Astrocyte (in vitro differentiated cells and primary cell): Measurements from ENCODE around the gene CDC14B. TPM values are rescaled to one million over a fixed set of nuclear protein-coding genes. Genes with fewer than 3 reads are reported as not detected.

Source experiments
- DNase-seq: peaks from one replicate; pipeline ENCODE4 v3.0.0-alpha.2; 2010; ENCODE audit warnings: low read depth
- FAIRE-seq: peaks from 2 replicates; lab custom pipeline; 2011; peaks lifted over from hg19 to GRCh38; lab: Jason Lieb, UNC
- H2AFZ ChIP-seq: 2 replicates; pipeline ENCODE4 v1.6.0; 2012; ENCODE audit warnings: low read depth, low read length, inconsistent platforms
- H3K27ac ChIP-seq: 2 replicates; pipeline ENCODE4 v1.5.1; 2011; ENCODE audit warnings: low read depth, low read length, inconsistent platforms
- H3K27me3 ChIP-seq: 2 replicates; pipeline ENCODE4 v1.6.0; 2011; ENCODE audit warnings: low read length, inconsistent platforms; ENCODE audit not compliant: insufficient read depth
- H3K36me3 ChIP-seq: 2 replicates; pipeline ENCODE4 v1.5.1; 2011; ENCODE audit warnings: low read length, inconsistent platforms; ENCODE audit not compliant: insufficient read depth
- H3K4me1 ChIP-seq: 2 replicates; pipeline ENCODE4 v1.5.1; 2011; ENCODE audit warnings: low read length, inconsistent platforms; ENCODE audit not compliant: insufficient read depth
- H3K4me2 ChIP-seq: 2 replicates; pipeline ENCODE4 v1.6.0; 2012; ENCODE audit warnings: low read length, inconsistent platforms
- H3K4me3 ChIP-seq: 2 replicates; pipeline ENCODE4 v1.5.1; 2011; ENCODE audit warnings: low read depth, mild to moderate bottlenecking, low read length, inconsistent platforms; ENCODE audit not compliant: insufficient read depth
- H3K79me2 ChIP-seq: 2 replicates; pipeline ENCODE4 v1.6.0; 2012; ENCODE audit warnings: mild to moderate bottlenecking, low read length, inconsistent platforms; ENCODE audit not compliant: insufficient read depth
- H3K9ac ChIP-seq: 2 replicates; pipeline ENCODE4 v1.6.0; 2012; ENCODE audit warnings: mild to moderate bottlenecking, low read length, inconsistent platforms
- H3K9me3 ChIP-seq: 2 replicates; pipeline ENCODE4 v1.5.1; 2012; ENCODE audit warnings: low read depth, mild to moderate bottlenecking, low read length, inconsistent platforms; ENCODE audit not compliant: insufficient read depth
- H4K20me1 ChIP-seq: 2 replicates; pipeline ENCODE4 v1.6.0; 2012; ENCODE audit warnings: low read length, inconsistent platforms; ENCODE audit not compliant: insufficient read depth
- H3K27ac Mint-ChIP-seq: one replicate; pipeline ENCODE4 v1.8.0; 2021; ENCODE audit warnings: mild to moderate bottlenecking, mixed read lengths; ENCODE audit not compliant: unreplicated experiment
- H3K27me3 Mint-ChIP-seq: one replicate; pipeline ENCODE4 v1.8.0; 2021; ENCODE audit warnings: low read depth, mixed read lengths; ENCODE audit not compliant: unreplicated experiment
- H3K36me3 Mint-ChIP-seq: one replicate; pipeline ENCODE4 v1.8.0; 2021; ENCODE audit warnings: low read depth, mixed read lengths; ENCODE audit not compliant: unreplicated experiment
- H3K4me1 Mint-ChIP-seq: one replicate; pipeline ENCODE4 v1.8.0; 2021; ENCODE audit warnings: low read depth, mixed read lengths; ENCODE audit not compliant: unreplicated experiment
- H3K4me3 Mint-ChIP-seq: one replicate; pipeline ENCODE4 v1.8.0; 2021; ENCODE audit warnings: mild to moderate bottlenecking, moderate library complexity, mixed read lengths; ENCODE audit not compliant: unreplicated experiment
- H3K9me3 Mint-ChIP-seq: one replicate; pipeline ENCODE4 v1.8.0; 2021; ENCODE audit warnings: mild to moderate bottlenecking, mixed read lengths; ENCODE audit not compliant: unreplicated experiment
- CTCF ChIP-seq: IDR thresholded peaks from 2 replicates; pipeline ENCODE4 v1.5.1; 2011; ENCODE audit warnings: low read depth, mild to moderate bottlenecking, inconsistent platforms, low read length, moderate library complexity; ENCODE audit not compliant: insufficient read depth
- EZH2 ChIP-seq: IDR thresholded peaks from 2 replicates; pipeline ENCODE4 v1.6.1; 2012; ENCODE audit warnings: mild to moderate bottlenecking, low read length, inconsistent platforms; ENCODE audit not compliant: insufficient read depth
- total RNA-seq: library from RNA; stranded (reverse); gene quantifications from 2 replicates; pipeline ENCODE4 v1.2.1, GENCODE V29; 2021

Gene CDC14B
- total RNA-seq, 1 donor from 2014 or later: 22.5 TPM

GRCh38 chr9:96605328-96605727 lies 14.3 kb downstream of the CDC14B start:
- Histone ChIP-seq H2AFZ (no peak overlapping the region), H3K4me3 (no peak overlapping the region), H4K20me1 (no peaks in the 10 kb centered on the region), H3K27ac (no peak overlapping the region), H3K79me2 (peaks cover 10% of the 10 kb centered on the region), H3K4me2 (no peak overlapping the region), H3K36me3 (no peaks in the 10 kb centered on the region), H3K9ac (no peak overlapping the region), H3K27me3 (no peaks in the 10 kb centered on the region), H3K9me3 (no peaks in the 10 kb centered on the region), H3K4me1 (no peaks in the 10 kb centered on the region)
- Mint-ChIP-seq H3K36me3 (peaks cover 2% of the 10 kb centered on the region), H3K27ac (peak overlapping the region; percentile 29), H3K4me3 (no peak overlapping the region), H3K9me3 (no peaks in the 10 kb centered on the region), H3K27me3 (no peaks in the 10 kb centered on the region), H3K4me1 (peaks cover 8% of the 10 kb centered on the region)
- DNase-seq (no peak), FAIRE-seq (no peak)
- TF ChIP-seq CTCF (no peak), EZH2 (no peak)

GRCh38 chr9:96604004-96604319 lies 15.7 kb downstream of the CDC14B start:
- no peak overlapping the region for H3K4me2 ChIP-seq
- TF ChIP-seq CTCF (no peak), EZH2 (no peak)
- H3K9me3 Mint-ChIP-seq: no peaks in the 10 kb centered on the region

GRCh38 chr9:96603305-96604003 lies 16.2 kb downstream of the CDC14B start:
- Histone ChIP-seq H3K27ac (no peak overlapping the region), H3K4me2 (no peak overlapping the region), H3K4me3 (no peak overlapping the region), H4K20me1 (no peaks in the 10 kb centered on the region), H3K9me3 (no peaks in the 10 kb centered on the region), H2AFZ (no peak overlapping the region), H3K79me2 (peaks cover 10% of the 10 kb centered on the region), H3K9ac (no peak overlapping the region), H3K36me3 (no peaks in the 10 kb centered on the region), H3K27me3 (no peaks in the 10 kb centered on the region), H3K4me1 (no peaks in the 10 kb centered on the region)
- H3K9me3 Mint-ChIP-seq: no peaks in the 10 kb centered on the region
- H3K27ac Mint-ChIP-seq: no peak overlapping the region
- H3K27me3 Mint-ChIP-seq: no peaks in the 10 kb centered on the region
- DNase-seq: peak; percentile 55
- FAIRE-seq: no peak
- H3K4me3 Mint-ChIP-seq: no peak overlapping the region
- H3K36me3 Mint-ChIP-seq: peaks cover 2% of the 10 kb centered on the region
- TF ChIP-seq CTCF: no peak
- no peak for TF ChIP-seq EZH2
- peaks cover 8% of the 10 kb centered on the region for H3K4me1 Mint-ChIP-seq

More at GRCh38 chr9:96604004-96604319, 15.7 kb downstream of the CDC14B start:
- no peaks in the 10 kb centered on the region for H3K27me3 Mint-ChIP-seq
- Histone ChIP-seq H3K36me3 (no peaks in the 10 kb centered on the region), H3K9ac (no peak overlapping the region), H3K27ac (no peak overlapping the region), H2AFZ (no peak overlapping the region), H3K27me3 (no peaks in the 10 kb centered on the region), H3K9me3 (no peaks in the 10 kb centered on the region), H4K20me1 (no peaks in the 10 kb centered on the region), H3K4me3 (no peak overlapping the region), H3K79me2 (peaks cover 10% of the 10 kb centered on the region), H3K4me1 (no peaks in the 10 kb centered on the region)
- FAIRE-seq: no peak
- peaks cover 8% of the 10 kb centered on the region for H3K4me1 Mint-ChIP-seq
- peaks cover 2% of the 10 kb centered on the region for H3K36me3 Mint-ChIP-seq
- no peak overlapping the region for H3K4me3 Mint-ChIP-seq
- DNase-seq: peak; percentile 58
- no peak overlapping the region for H3K27ac Mint-ChIP-seq
